Stimulated activated CD8-positive, alpha-beta memory T cell treated with anti-CD3 and anti-CD28 coated beads, Interleukin-12 subunit alpha, Interleukin-12 subunit beta, amount 100 ng/mL, for 4 hours (primary cell): ENCODE measurements around the gene GDF7.
A peak's percentile ranks its signal among the peaks of the same experiment; 100 is the strongest.

Experiments
- DNase-seq: peaks from one replicate; pipeline ENCODE4 v3.0.0-alpha.2; 2020; ENCODE audit warnings: low read depth

GDF7 gene

GRCh38 chr2:20645301-20645701, 21.6 kb upstream of the GDF7 start:
- no peak for DNase-seq

- DNase-seq, result no peak
Observed at GRCh38 chr2:20645761-20646160, 21.2 kb upstream of the GDF7 start.

GRCh38 chr2:20646446-20646845, 20.5 kb upstream of the GDF7 start:
- no peak for DNase-seq

- no peak for DNase-seq
Observed at GRCh38 chr2:20647211-20647610, 19.7 kb upstream of the GDF7 start.

- DNase-seq, result no peak
Observed at GRCh38 chr2:20647738-20648137, 19.2 kb upstream of the GDF7 start.

- DNase-seq, result no peak
Observed at GRCh38 chr2:20648206-20648605, 18.7 kb upstream of the GDF7 start.

- no peak for DNase-seq
Observed at GRCh38 chr2:20648831-20649230, 18.1 kb upstream of the GDF7 start.

- DNase-seq, result no peak
Observed at GRCh38 chr2:20649576-20649975, 17.4 kb upstream of the GDF7 start.

- DNase-seq, result no peak
Observed at GRCh38 chr2:20649976-20650375, 17.0 kb upstream of the GDF7 start.

GRCh38 chr2:20650393-20650876, 16.5 kb upstream of the GDF7 start:
- no peak for DNase-seq

GRCh38 chr2:20650877-20651730, 15.8 kb upstream of the GDF7 start, which contains the start of gene HS1BP3:
Gene HS1BP3, minus strand, starts transcription at chr2:20651098. Its CDS starts 35 bp downstream, at chr2:20651063.
- peak; percentile 84 for DNase-seq

- no peak for DNase-seq
Observed at GRCh38 chr2:20651731-20652099, 15.2 kb upstream of the GDF7 start.

GRCh38 chr2:20652141-20652540, 14.8 kb upstream of the GDF7 start:
- DNase-seq, result no peak

- no peak for DNase-seq
Observed at GRCh38 chr2:20652673-20653575, 14.0 kb upstream of the GDF7 start.

- no peak for DNase-seq
Observed at GRCh38 chr2:20653695-20654534, 13.0 kb upstream of the GDF7 start.

- DNase-seq, result no peak
Observed at GRCh38 chr2:20654535-20654813, 12.5 kb upstream of the GDF7 start.

GRCh38 chr2:20656561-20656960, 10.4 kb upstream of the GDF7 start:
- no peak for DNase-seq

- no peak for DNase-seq
Observed at GRCh38 chr2:20657522-20658235, 9.3 kb upstream of the GDF7 start.

- no peak for DNase-seq
Observed at GRCh38 chr2:20660506-20661420, 6.2 kb upstream of the GDF7 start.
